Germinal center (tissue), 1 donor: ENCODE data around the gene ZDHHC5.

Experiments used
- DNase-seq: peaks from one replicate; pipeline ENCODE4 v3.0.0; 2012; ENCODE audit warnings: mixed read lengths, low spot score

The ZDHHC5 gene

GRCh38 chr11:57729479-57729878, 61.6 kb downstream of the ZDHHC5 start:
- peak; percentile 26 for DNase-seq

DNA sequence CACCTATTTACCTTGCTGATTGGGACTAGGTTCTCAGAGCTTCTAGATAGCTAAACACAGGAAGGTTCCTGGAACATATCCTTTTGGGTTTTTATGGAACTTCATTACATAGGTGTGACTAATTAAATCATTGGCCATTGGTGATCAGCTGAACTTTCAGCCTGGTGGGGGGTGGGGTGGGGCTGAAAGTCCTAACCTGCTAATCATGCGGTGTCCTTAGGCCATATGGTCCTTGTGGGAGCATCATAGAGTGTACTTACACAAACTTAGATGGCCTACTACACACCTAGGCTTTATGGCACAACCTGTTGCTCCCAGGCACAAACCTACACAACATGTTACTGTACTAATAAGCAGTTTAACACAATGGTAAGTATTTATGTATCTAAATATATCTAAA, 64.7 kb downstream of the ZDHHC5 start:
- no peak for DNase-seq

DNA sequence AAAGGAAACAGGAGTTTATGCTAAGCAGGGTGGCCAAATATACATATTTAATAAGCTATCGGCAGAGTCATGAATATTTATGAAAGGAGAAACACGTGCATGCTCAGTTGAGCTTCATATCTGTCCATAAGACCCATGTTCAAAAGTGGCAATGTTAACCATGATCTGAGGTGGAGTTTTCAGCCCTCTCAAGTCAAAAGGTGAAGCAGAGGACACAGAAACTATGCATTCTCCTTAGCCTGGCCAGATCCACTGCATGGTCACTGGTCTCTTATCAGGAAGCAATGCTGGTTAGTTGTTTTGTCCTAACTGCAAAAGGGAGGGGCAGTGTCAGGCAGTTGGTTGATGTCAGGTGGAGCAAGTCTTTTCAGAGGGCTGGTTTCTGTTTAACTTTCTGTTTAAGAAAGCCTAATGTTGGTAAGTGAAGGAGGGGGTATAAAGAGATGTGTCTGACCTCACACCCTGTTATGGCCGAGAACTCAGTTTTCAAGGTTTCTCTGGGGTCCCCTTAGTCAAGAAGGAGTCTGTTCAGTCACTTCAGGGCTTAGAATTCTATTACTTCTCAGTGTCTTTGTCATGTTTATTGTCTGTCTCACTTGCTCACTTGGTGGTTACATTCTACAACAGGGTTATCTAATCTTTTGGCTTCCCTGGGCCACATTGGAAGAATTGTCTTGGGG, 67.8 kb downstream of the ZDHHC5 start:
- no peak for DNase-seq

DNA sequence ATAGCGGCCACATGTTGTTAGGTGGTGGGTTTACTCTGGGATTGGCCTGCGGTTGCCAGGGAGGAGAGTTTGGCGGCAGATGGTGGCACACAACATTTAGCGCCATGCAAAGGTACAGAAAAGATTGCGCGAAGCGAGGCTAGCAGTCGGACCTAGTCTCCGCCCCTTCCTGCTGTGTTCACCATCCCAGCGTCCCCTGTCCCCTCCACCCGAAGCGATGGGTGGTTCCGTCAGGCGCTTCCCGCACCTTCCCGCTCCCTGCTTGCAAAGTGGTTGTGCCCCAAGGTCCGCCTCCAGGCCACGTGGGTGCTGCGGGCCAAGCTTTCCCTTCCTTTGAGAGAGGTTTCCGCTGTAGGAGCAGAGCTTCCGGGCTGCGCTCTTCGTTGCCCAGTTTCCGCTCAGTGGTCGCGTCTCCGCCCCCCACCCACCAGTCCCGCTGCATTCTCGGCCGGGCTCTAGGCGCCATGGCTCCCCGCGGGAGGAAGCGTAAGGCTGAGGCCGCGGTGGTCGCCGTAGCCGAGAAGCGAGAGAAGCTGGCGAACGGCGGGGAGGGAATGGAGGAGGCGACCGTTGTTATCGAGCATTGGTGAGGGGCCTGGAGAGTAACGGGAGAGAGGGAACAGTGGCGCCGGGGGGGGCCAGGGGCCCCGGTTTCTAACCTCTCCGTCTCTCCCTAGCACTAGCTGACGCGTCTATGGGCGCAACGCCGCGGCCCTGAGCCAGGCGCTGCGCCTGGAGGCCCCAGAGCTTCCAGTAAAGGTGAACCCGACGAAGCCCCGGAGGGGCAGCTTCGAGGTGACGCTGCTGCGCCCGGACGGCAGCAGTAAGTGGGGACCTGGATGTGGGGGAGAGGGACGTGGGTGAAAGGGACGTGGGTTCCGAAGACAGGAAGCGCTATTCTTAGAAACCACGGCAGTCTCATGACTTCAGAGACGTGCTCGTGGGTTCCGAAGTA, 73.5 kb downstream of the ZDHHC5 start, which contains the start of gene SELENOH:
Gene SELENOH (plus strand): TSS at position 360 of the 955 bp plus-strand sequence. CDS start 105 bp downstream, at position 465.
- peak; percentile 90 for DNase-seq

GRCh38 chr11:57742087-57742452, 74.2 kb downstream of the ZDHHC5 start:
- DNase-seq, result no peak

- DNase-seq, result no peak
Observed at GRCh38 chr11:57744357-57744756, 76.4 kb downstream of the ZDHHC5 start.

DNA sequence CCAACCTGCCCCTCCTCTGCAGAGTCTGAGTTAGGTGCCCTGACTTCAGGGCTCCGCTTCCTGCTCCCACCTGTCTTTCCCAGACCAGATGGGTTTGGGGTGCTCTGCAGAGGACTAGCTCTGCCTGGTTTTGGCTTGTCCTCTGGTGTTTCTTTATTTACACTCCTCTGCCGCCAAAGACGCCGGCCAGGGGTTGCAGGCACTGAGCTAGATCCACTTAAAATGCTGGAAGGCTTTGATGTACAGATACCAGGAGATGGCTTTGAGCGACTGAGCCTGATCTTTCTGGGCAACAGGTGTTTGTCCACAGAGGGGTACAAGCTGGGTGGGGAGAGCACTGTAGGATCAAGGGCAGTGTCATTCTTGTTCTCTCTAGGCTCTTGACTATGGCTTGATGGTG, 77.3 kb downstream of the ZDHHC5 start:
- no peak for DNase-seq

DNA sequence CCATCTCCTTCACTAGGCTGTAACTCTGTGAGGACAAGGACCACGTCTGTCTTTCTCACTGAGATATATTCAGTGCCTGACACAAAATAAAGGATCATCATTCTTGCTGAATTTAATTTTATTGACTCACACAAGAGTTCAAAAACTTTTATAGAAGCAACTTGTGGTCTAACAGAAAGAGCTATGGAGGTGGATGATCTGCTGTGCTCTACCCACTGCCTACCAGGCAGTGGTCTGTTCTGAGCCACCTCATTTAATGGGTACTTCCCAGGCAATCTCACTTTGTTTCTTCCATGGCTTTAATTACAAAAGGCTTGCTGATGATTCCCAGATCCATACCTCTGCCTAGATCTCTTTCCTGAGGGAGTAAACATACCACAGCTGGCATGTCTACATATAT, 79.0 kb downstream of the ZDHHC5 start:
- no peak for DNase-seq
